Suprapubic skin (tissue), 4 donors: ENCODE measurements around the gene LUC7L2. TPM values are rescaled to one million over a fixed set of nuclear protein-coding genes. Genes with fewer than 3 reads are reported as not detected.
"Not testable (repeated sequence)": the region's sequence is repeated elsewhere in the genome, so short reads cannot be mapped to it uniquely, and the experiment has no call there.

ENCODE experiments used
- DNase-seq, 2 donors: peaks; one replicate each; pipeline ENCODE4 v3.0.0-alpha.2; 2019; ENCODE audit warnings: low spot score in 2 of 2
- H3K27ac ChIP-seq: fragments of 200-600 bp; sonication (generic); one replicate; pipeline ENCODE4 v1.5.1; 2019
- H3K27me3 ChIP-seq: fragments of 200-600 bp; sonication (generic); one replicate; pipeline ENCODE4 v1.5.1; 2019
- H3K36me3 ChIP-seq: fragments of 200-600 bp; sonication (generic); one replicate; pipeline ENCODE4 v1.5.1; 2019
- H3K4me1 ChIP-seq: fragments of 200-600 bp; sonication (generic); one replicate; pipeline ENCODE4 v1.5.1; 2019
- H3K4me3 ChIP-seq: fragments of 200-600 bp; sonication (generic); one replicate; pipeline ENCODE4 v1.5.1; 2019; ENCODE audit warnings: mild to moderate bottlenecking
- H3K9me3 ChIP-seq: fragments of 200-600 bp; sonication (generic); one replicate; pipeline ENCODE4 v1.5.1; 2019
- EP300 ChIP-seq: sonication (generic); formaldehyde crosslinking; IDR thresholded peaks from one replicate; pipeline ENCODE4 v1.6.1; 2017; ENCODE audit warnings: antibody characterized with exemption
- POLR2A ChIP-seq, 2 donors: fragments of 450-650 bp; IDR thresholded peaks; one replicate each; pipeline ENCODE4 v1.6.1; 2017; ENCODE audit warnings: antibody characterized with exemption in 2 of 2, mild to moderate bottlenecking in 2 of 2, moderate library complexity in 2 of 2
- POLR2AphosphoS5 ChIP-seq, 3 donors: sonication (generic); formaldehyde crosslinking; IDR thresholded peaks; one replicate each; pipeline ENCODE4 v1.6.1; 2017; ENCODE audit warnings: antibody characterized with exemption in 3 of 3
- WGBS: methylation state at CpG from one replicate; pipeline ENCODE4 v1.1.5; 2018; 5-methylcytosine and 5-hydroxymethylcytosine counted together
- total RNA-seq, 4 donors: library from RNA; depleted of rRNA; stranded (reverse); fragments of >200 nt; gene quantifications; one replicate each; pipeline ENCODE4 v1.1.0, GENCODE V29; 2016
- TF ChIP-seq, protein P1 (sequence below), 2 donors: fragments of 200-600 bp in 1 of 2; fragments of 450-650 bp in 1 of 2; sonication (generic) in 1 of 2; IDR thresholded peaks; one replicate each; pipeline ENCODE4 v1.5.1; 2016 to 2019; ENCODE audit warnings: antibody characterized with exemption in 2 of 2, mild to moderate bottlenecking in 1 of 2, moderate library complexity in 1 of 2

LUC7L2 gene
- total RNA-seq, 4 donors from 2014 or later = 39.7 to 115 (median 51.5) TPM

DNA sequence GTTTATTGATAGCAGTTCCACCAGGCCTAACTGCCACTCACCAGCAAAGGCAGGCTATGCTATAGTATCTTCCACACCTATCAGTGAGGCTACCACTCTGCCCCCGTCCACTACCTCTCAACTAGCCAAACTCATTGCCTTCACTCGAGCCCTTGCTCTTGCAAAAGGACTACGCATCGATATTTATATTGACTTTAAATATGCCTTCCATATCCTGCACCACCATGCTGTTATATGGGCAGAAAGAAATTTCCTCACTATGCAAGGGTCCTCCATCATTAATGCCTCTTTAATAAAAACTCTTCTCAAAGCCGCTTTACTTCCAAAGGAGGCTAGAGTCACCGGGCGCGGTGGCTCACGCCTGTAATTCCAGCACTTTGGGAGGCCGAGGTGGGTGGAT is 105.4 kb downstream of the LUC7L2 start:
- H3K4me1 ChIP-seq, DNase-seq, H3K27me3 ChIP-seq, H3K36me3 ChIP-seq, H3K4me3 ChIP-seq, H3K27ac ChIP-seq, H3K9me3 ChIP-seq: not testable (repeated sequence)
- WGBS = 97% methylated on average over 10 of the region's 10 CpGs

- WGBS = 84% methylated on average over 5 of the region's 7 CpGs
- not testable (repeated sequence) for H3K27me3 ChIP-seq, H3K27ac ChIP-seq, H3K9me3 ChIP-seq, H3K36me3 ChIP-seq, DNase-seq, H3K4me3 ChIP-seq, H3K4me1 ChIP-seq
These were observed 108.0 kb downstream of the LUC7L2 start for GRCh38 chr7:139467729-139468128.

GRCh38 chr7:139468281-139468680 is 108.6 kb downstream of the LUC7L2 start:
- 78% methylated on average over 5 of the region's 5 CpGs for WGBS
- not testable (repeated sequence) for H3K4me3 ChIP-seq, H3K27me3 ChIP-seq, H3K27ac ChIP-seq, H3K4me1 ChIP-seq, DNase-seq, H3K36me3 ChIP-seq, H3K9me3 ChIP-seq

DNA sequence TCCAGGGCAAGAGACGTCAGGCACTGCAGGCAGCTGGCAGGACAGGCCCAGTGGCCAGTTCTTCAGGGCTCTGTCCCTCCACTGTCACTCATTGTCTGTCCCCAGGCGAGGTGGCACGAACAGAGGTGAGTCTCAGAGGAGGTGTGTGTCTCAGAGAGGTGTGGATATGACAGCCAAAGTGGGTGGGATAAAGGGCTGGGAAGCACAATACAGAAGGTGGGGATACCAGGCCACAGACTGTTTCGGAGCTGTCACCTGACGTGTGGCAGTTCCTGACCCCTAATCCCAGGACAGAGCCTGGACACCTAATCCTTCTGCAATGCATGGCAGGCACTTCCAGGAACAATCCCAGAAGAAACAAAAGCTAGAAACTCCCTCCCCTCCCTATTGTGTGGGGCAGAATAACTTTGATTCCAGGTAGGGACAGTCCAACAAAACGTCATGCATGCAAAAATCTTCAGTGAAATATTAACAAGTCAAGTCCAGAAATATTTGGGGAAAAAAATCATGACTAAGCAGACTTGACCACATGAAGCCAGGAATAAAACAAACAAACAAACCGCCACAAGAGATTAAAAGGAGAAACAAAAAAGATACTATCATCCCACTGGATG is 112.2 kb downstream of the LUC7L2 start:
- TF ChIP-seq, protein P1, sequence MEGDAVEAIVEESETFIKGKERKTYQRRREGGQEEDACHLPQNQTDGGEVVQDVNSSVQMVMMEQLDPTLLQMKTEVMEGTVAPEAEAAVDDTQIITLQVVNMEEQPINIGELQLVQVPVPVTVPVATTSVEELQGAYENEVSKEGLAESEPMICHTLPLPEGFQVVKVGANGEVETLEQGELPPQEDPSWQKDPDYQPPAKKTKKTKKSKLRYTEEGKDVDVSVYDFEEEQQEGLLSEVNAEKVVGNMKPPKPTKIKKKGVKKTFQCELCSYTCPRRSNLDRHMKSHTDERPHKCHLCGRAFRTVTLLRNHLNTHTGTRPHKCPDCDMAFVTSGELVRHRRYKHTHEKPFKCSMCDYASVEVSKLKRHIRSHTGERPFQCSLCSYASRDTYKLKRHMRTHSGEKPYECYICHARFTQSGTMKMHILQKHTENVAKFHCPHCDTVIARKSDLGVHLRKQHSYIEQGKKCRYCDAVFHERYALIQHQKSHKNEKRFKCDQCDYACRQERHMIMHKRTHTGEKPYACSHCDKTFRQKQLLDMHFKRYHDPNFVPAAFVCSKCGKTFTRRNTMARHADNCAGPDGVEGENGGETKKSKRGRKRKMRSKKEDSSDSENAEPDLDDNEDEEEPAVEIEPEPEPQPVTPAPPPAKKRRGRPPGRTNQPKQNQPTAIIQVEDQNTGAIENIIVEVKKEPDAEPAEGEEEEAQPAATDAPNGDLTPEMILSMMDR (IDR thresholded peaks at IDR 0.05) = no peak
- TF ChIP-seq EP300 (no peak), POLR2A (IDR thresholded peaks at IDR 0.05) (no peak), POLR2AphosphoS5 (IDR thresholded peaks at IDR 0.05) (no peak)
- Histone ChIP-seq H3K4me1 (no peaks in the 10 kb centered on the region), H3K9me3 (no peaks in the 10 kb centered on the region), H3K36me3 (no peaks in the 10 kb centered on the region), H3K27me3 (no peaks in the 10 kb centered on the region), H3K4me3 (no peak overlapping the region), H3K27ac (no peak overlapping the region)
- 73% methylated on average over 7 of the region's 7 CpGs for WGBS
- DNase-seq = no peak

Other genes starting within 250 kb of the LUC7L2 start
- gene UBN2, start 128.7 kb upstream of the LUC7L2 start, total RNA-seq = 10 to 100 TPM; 22.4 to 60.3 (median 29.2) TPM
- gene FMC1, start 18.6 kb upstream of the LUC7L2 start, total RNA-seq = 10 to 100 TPM in 1 of 4 donors, 1 to 10 TPM in 3; 5.2 to 11.8 (median 7.8) TPM
- 1 to 10 TPM; 4.3 to 6.5 (median 5.7) TPM for gene KLRG2, start 123.8 kb downstream of the LUC7L2 start, total RNA-seq
- under 1 TPM in 1 of 4 donors, not detected in 3; 0.34 TPM for gene CLEC2L, start 163.8 kb downstream of the LUC7L2 start, total RNA-seq